ENCODE results near the gene AQR.

Gene AQR

GRCh38 chr15:34883633-34884032 is 85.9 kb downstream of the AQR start:
- no peak for DNase-seq
- no peak for TF ChIP-seq POLR2A (IDR thresholded peaks at IDR 0.05; ENCODE audit: low read length)
- TF ChIP-seq GATA1 (IDR thresholded peaks at IDR 0.05; ENCODE audit: low read depth, low read length), result no peak

GRCh38 chr15:34883042-34883441 is 86.5 kb downstream of the AQR start:
- TF ChIP-seq GATA1 (IDR thresholded peaks at IDR 0.05; ENCODE audit: low read depth, low read length) (no peak), POLR2A (IDR thresholded peaks at IDR 0.05; ENCODE audit: low read length) (no peak)
- DNase-seq, result no peak

GRCh38 chr15:34879107-34879506 is 90.4 kb downstream of the AQR start:
- TF ChIP-seq POLR2A (IDR thresholded peaks at IDR 0.05; ENCODE audit: low read length) (no peak), GATA1 (IDR thresholded peaks at IDR 0.05; ENCODE audit: low read depth, low read length) (no peak)
- no peak for DNase-seq

- DNase-seq, result no peak
- TF ChIP-seq POLR2A (IDR thresholded peaks at IDR 0.05; ENCODE audit: low read length), result no peak
- TF ChIP-seq GATA1 (IDR thresholded peaks at IDR 0.05; ENCODE audit: low read depth, low read length), result no peak
Observed at GRCh38 chr15:34876640-34877039, 92.9 kb downstream of the AQR start.

- no peak for TF ChIP-seq GATA1 (IDR thresholded peaks at IDR 0.05; ENCODE audit: low read depth, low read length)
- TF ChIP-seq POLR2A (IDR thresholded peaks at IDR 0.05; ENCODE audit: low read length), result no peak
- DNase-seq, result no peak
Observed at GRCh38 chr15:34869110-34869509, 100.4 kb downstream of the AQR start.

GRCh38 chr15:34865531-34865930 is 104.0 kb downstream of the AQR start:
- no peak for DNase-seq
- no peak for TF ChIP-seq GATA1 (IDR thresholded peaks at IDR 0.05; ENCODE audit: low read depth, low read length)

GRCh38 chr15:34861214-34861613 is 108.3 kb downstream of the AQR start:
- no peak for TF ChIP-seq POLR2A (IDR thresholded peaks at IDR 0.05; ENCODE audit: low read length)
- no peak for TF ChIP-seq GATA1 (IDR thresholded peaks at IDR 0.05; ENCODE audit: low read depth, low read length)
- DNase-seq, result peak; percentile 52 to 54

GRCh38 chr15:34855893-34856292 is 113.6 kb downstream of the AQR start:
- no peak for DNase-seq
- TF ChIP-seq GATA1 (IDR thresholded peaks at IDR 0.05; ENCODE audit: low read depth, low read length), result no peak
- no peak for TF ChIP-seq POLR2A (IDR thresholded peaks at IDR 0.05; ENCODE audit: low read length)

- TF ChIP-seq POLR2A (IDR thresholded peaks at IDR 0.05; ENCODE audit: low read length) (no peak), GATA1 (IDR thresholded peaks at IDR 0.05; ENCODE audit: low read depth, low read length) (no peak)
- no peak for DNase-seq
Observed at GRCh38 chr15:34855413-34855812, 114.1 kb downstream of the AQR start.

- TF ChIP-seq POLR2A (IDR thresholded peaks at IDR 0.05; ENCODE audit: low read length) (no peak), GATA1 (IDR thresholded peaks at IDR 0.05; ENCODE audit: low read depth, low read length) (no peak)
Observed at GRCh38 chr15:34854232-34854631, 115.3 kb downstream of the AQR start.

GRCh38 chr15:34853001-34853758 is 116.4 kb downstream of the AQR start:
- DNase-seq, result peak in 1 of 2 experiments; percentile 4
- no peak for TF ChIP-seq GATA1 (IDR thresholded peaks at IDR 0.05; ENCODE audit: low read depth, low read length)
- TF ChIP-seq POLR2A (IDR thresholded peaks at IDR 0.05; ENCODE audit: low read length), result no peak

More at GRCh38 chr15:34854232-34854631, 115.3 kb downstream of the AQR start:
- DNase-seq, result no peak

- TF ChIP-seq GATA1 (IDR thresholded peaks at IDR 0.05; ENCODE audit: low read depth, low read length), result no peak
- no peak for TF ChIP-seq POLR2A (IDR thresholded peaks at IDR 0.05; ENCODE audit: low read length)
Observed at GRCh38 chr15:34851751-34852150, 117.8 kb downstream of the AQR start.

GRCh38 chr15:34851007-34851406 is 118.5 kb downstream of the AQR start:
- no peak for DNase-seq
- TF ChIP-seq POLR2A (IDR thresholded peaks at IDR 0.05; ENCODE audit: low read length) (no peak), GATA1 (IDR thresholded peaks at IDR 0.05; ENCODE audit: low read depth, low read length) (no peak)

More at GRCh38 chr15:34851751-34852150, 117.8 kb downstream of the AQR start:
- no peak for DNase-seq

- TF ChIP-seq GATA1 (IDR thresholded peaks at IDR 0.05; ENCODE audit: low read depth, low read length) (no peak), POLR2A (IDR thresholded peaks at IDR 0.05; ENCODE audit: low read length) (no peak)
- no peak for DNase-seq
Observed at GRCh38 chr15:34850121-34850520, 119.4 kb downstream of the AQR start.

GRCh38 chr15:34849364-34849959 is 120.1 kb downstream of the AQR start:
- TF ChIP-seq POLR2A (IDR thresholded peaks at IDR 0.05; ENCODE audit: low read length) (no peak), GATA1 (IDR thresholded peaks at IDR 0.05; ENCODE audit: low read depth, low read length) (no peak)
- DNase-seq, result no peak

Measured in erythroblast (primary cell).